Subcutaneous adipose tissue (tissue), 4 donors: ENCODE measurements around the gene ABTB2. TPM values are rescaled to one million over a fixed set of nuclear protein-coding genes. Genes with fewer than 3 reads are reported as not detected.

Source experiments
- total RNA-seq, 4 donors: library from RNA; depleted of rRNA; stranded (reverse); fragments of >200 nt; gene quantifications; one replicate each; pipeline ENCODE4 v1.1.0, GENCODE V29; 2016
- TF ChIP-seq, protein P1 (sequence below): fragments of 450-650 bp; IDR thresholded peaks from one replicate; pipeline ENCODE4 v1.5.1; 2016; ENCODE audit warnings: low read depth, mild to moderate bottlenecking, control low read depth, antibody characterized with exemption, moderate library complexity

The ABTB2 gene
- total RNA-seq, 4 donors from 2014 or later, result 0.88 to 1.9 (median 1.0) TPM

DNA sequence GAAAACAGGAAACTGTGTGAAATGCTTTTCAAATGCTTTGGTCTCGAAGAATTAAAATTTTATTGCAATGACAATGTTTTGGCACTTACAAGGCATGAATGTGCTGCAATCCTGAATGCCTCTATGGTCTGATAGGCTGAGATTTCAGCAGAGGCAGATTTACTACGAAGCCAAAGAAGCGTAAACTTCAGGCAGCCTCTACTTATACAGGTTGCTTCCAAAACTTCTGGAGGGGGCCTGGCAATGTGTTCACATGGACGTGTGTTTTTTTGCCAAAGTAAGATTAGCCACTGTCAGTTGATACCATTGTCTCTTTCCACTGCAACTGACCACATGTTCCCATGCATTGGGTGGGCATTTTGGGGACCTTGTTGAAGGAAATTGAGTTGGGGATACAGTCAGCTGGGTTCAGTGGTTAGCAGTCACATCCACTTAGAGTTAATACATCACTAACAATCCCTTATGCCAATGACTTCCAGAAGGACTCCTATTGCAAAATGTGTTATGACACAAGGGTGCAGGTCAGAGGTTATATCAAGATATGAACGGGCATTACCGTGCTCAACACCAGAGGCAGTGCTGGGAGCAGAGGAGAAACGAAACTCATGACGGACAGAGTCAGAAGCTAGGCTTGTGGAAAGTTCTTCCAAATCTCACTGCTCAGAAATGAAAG is 48.8 kb downstream of the ABTB2 start:
- TF ChIP-seq, protein P1, sequence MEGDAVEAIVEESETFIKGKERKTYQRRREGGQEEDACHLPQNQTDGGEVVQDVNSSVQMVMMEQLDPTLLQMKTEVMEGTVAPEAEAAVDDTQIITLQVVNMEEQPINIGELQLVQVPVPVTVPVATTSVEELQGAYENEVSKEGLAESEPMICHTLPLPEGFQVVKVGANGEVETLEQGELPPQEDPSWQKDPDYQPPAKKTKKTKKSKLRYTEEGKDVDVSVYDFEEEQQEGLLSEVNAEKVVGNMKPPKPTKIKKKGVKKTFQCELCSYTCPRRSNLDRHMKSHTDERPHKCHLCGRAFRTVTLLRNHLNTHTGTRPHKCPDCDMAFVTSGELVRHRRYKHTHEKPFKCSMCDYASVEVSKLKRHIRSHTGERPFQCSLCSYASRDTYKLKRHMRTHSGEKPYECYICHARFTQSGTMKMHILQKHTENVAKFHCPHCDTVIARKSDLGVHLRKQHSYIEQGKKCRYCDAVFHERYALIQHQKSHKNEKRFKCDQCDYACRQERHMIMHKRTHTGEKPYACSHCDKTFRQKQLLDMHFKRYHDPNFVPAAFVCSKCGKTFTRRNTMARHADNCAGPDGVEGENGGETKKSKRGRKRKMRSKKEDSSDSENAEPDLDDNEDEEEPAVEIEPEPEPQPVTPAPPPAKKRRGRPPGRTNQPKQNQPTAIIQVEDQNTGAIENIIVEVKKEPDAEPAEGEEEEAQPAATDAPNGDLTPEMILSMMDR, result no peak

DNA sequence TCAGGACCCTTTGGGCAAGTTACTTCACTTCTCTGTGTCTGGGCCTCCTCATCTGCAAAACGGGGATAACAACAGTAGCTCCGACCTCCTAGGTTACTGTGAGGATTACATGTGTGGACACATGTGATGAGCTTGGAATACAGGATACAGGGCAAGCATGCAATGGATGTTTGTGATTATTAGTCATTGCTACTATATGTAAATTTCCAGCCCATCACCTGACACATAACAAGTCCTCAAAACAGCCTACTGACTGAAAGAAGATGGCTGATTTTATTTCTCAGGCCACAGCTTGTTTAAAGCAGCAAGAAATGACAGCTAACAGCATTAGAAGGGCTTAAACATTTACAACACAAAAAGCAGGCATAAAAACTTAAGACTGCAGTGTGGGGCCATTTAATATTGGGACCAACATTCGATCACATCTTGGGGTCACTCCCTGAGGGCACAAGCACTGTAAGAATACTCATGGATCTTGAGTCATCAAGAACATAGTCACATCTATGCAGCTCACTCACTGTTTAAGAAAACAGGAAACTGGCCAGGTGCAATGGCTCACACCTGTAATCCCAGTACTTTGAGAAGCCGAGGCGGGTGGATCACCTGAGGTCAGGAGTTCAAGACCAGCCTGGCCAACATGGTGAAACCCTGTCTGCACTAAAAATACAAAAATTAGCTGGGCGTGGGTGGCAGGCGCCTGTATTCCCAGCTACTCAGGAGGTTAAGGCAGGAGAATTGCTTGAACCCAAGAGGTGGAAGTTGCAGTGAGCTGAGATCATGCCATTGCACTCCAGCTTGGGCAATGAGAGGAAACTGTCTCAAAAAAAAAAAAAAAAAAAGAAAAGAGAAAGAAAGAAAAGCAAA is 49.5 kb downstream of the ABTB2 start:
- TF ChIP-seq, protein P1, result no peak

DNA sequence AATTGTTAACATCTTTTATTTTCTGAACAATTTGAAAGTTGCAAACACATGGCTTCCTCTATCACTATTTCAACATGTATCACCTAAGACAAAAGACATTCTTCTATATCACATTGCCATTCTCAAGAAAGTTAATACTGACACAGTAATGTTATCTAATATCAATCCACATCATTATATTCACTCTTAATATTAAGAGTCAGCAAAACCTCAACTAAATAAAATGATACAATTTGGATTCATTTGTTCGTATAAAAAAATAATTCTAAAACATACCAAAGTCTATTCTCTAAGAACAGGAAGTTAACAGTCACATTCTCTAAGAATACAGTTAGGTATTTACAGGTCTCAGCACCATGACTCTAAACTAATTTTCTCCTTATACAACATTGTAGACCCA is 52.0 kb downstream of the ABTB2 start:
- TF ChIP-seq, protein P1, result no peak

DNA sequence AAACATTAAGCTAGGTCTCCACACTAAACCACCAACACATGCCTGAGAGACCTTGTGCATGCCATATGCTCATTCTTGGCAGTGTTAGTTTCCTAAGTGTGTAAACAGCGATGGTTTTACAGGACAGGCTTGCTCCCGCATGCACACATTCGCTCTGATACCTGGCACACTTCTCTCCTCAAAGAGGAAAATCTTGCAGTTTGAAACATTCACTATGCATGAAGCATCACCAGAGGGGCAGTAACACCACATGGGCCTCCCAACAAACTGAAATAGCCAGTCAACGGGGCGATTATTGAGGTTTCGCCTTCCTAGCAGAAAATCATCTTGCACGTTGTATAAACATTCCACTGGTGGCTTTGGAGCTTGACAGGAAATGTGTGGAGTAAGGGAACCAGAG is 52.6 kb downstream of the ABTB2 start:
- TF ChIP-seq, protein P1, result no peak

DNA sequence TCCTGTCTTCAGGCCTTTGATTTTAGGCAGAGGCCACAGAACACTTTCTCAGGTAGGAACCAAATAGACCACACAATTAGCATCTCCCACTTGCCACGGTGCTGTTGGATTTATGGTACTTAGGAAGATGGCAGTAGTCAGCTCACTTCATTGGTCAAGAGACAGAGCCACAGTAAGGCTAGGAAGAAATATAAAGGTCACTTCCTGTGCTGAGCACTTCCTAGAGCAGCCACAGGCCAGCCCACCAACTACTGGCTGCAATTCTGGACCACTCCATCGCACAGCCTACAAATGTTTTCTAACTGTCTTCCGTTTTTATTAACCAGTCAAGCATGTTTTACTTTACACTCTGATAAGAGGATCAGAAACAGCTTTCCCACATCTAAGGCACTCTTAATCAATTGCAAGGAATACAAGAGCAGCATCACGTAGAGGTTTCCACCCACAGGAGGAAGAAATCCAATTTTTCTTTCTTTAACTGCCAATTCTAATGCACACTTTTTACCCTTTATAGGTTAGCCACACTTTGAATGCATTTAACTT is 54.7 kb downstream of the ABTB2 start:
- TF ChIP-seq, protein P1, result no peak

DNA sequence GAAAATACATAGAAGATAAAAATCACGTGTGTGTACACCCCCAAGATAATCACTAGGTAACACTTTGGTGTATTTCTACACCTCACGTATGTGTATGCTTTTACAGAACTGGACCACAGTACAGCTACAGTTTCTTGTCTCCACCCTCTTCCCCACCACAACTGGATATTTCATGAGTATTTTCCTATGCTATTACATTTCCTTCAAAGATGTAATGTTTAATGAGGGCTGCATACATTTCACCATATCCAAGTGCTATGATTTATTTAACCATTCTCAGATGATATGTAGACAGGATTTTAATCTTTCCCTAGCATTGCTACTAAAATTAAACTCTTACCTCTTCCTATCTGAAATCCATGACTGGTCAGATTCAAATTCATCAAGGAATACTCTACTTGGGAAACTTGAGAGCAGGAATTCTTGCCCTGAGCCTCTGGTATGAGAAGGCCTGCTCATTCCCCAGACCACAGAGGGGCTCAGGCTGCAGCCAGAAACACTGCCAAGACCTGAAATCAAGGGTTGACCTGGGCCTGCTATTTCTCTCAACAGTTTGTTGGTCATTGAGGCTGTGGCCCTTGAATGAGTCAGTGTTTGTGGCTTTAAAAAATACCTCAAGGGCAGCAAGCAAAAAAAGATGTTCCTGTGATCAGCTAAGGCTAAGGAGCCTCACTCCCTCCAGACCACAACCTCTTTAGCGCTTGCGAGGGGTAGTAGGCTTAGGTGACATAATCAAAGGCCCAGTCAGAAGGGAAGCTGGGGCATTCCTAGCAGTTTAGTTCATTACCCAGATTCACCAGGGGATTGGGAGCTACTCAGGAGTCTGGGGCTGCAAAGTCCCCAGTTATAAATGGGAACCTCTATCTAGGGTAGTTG is 55.5 kb downstream of the ABTB2 start:
- TF ChIP-seq, protein P1, result no peak
